Adrenal gland (tissue), 5 donors: ENCODE data around the gene XYLT1.
"Not testable (repeated sequence)": the region's sequence is repeated elsewhere in the genome, so short reads cannot be mapped to it uniquely, and the experiment has no call there.

Source experiments
- CTCF ChIP-seq, 6 experiments: fragments of 450-650 bp in 4 of 6; fragments of 200-600 bp in 2 of 6; sonication (generic) in 1 of 6; IDR thresholded peaks; 1 replicate in 5 of 6; 2 replicates in 1 of 6; pipeline versions ENCODE4 v1.5.1 to v1.8.0; 2016 to 2021; ENCODE audit warnings: antibody characterized with exemption in 6 of 6, mild to moderate bottlenecking in 2 of 6, moderate library complexity in 1 of 6
- POLR2A ChIP-seq, 2 donors: fragments of 450-650 bp; IDR thresholded peaks; one replicate each; pipeline ENCODE4 v1.6.1; 2017; ENCODE audit warnings: antibody characterized with exemption in 2 of 2, mild to moderate bottlenecking in 2 of 2, moderate library complexity in 1 of 2
- donor health status: DM: no; HTN: no; CAD: no.

GRCh38 chr16:17306211-17306610 lies 164.5 kb downstream of the XYLT1 start:
- TF ChIP-seq CTCF, POLR2A (IDR thresholded peaks at IDR 0.05): not testable (repeated sequence)
